WI38 (cell line): ENCODE data around the gene NAAA.

Source experiments
- H3K4me3 ChIP-seq: 2 replicates; pipeline ENCODE4 v1.5.1; 2011; ENCODE audit warnings: low read depth, mild to moderate bottlenecking, control low read depth, low read length
- CTCF ChIP-seq: IDR thresholded peaks from 2 replicates; pipeline ENCODE4 v1.5.1; 2012; ENCODE audit warnings: low read depth, mild to moderate bottlenecking, control low read depth, low read length

The NAAA gene

GRCh38 chr4:75880278-75880677 is 60.5 kb downstream of the NAAA start:
- no peak for TF ChIP-seq CTCF
- H3K4me3 ChIP-seq, result no peak overlapping the region

GRCh38 chr4:75878246-75878756 is 62.5 kb downstream of the NAAA start:
- no peak overlapping the region for H3K4me3 ChIP-seq
- TF ChIP-seq CTCF, result no peak

- no peak for TF ChIP-seq CTCF
- no peak overlapping the region for H3K4me3 ChIP-seq
Observed at GRCh38 chr4:75876218-75876617, 64.6 kb downstream of the NAAA start.

- TF ChIP-seq CTCF, result no peak
- no peak overlapping the region for H3K4me3 ChIP-seq
Observed at GRCh38 chr4:75869100-75869499, 71.7 kb downstream of the NAAA start.

- no peak for TF ChIP-seq CTCF
- no peak overlapping the region for H3K4me3 ChIP-seq
Observed at GRCh38 chr4:75867130-75867529, 73.7 kb downstream of the NAAA start.
